Karpas-422 (cell line): Measurements from ENCODE around the gene CASZ1. TPM values are rescaled to one million over a fixed set of nuclear protein-coding genes. Genes with fewer than 3 reads are reported as not detected.

Source experiments
- DNase-seq: peaks from one replicate; pipeline ENCODE4 v3.0.0-alpha.2; 2015
- H2AFZ ChIP-seq: fragments of 200-600 bp; sonication (generic); 2 replicates; pipeline ENCODE4 v1.6.1; 2014; ENCODE audit warnings: antibody characterized with exemption, low read length, mixed read lengths
- H3K27ac ChIP-seq: fragments of 200-600 bp; sonication (generic); 2 replicates; pipeline ENCODE4 v1.5.1; 2014; ENCODE audit warnings: mild to moderate bottlenecking, low read length, moderate library complexity
- H3K27me3 ChIP-seq: fragments of 200-600 bp; sonication (generic); 2 replicates; pipeline ENCODE4 v1.6.1; 2014; ENCODE audit warnings: low read length, mixed read lengths
- H3K36me3 ChIP-seq: fragments of 200-600 bp; sonication (generic); 2 replicates; pipeline ENCODE4 v1.6.1; 2014; ENCODE audit warnings: low read length, mixed read lengths; ENCODE audit not compliant: insufficient read depth
- H3K4me1 ChIP-seq: fragments of 200-600 bp; sonication (generic); 2 replicates; pipeline ENCODE4 v1.6.1; 2014; ENCODE audit warnings: mild to moderate bottlenecking, low read length, mixed read lengths
- H3K4me2 ChIP-seq: fragments of 200-600 bp; sonication (generic); 2 replicates; pipeline ENCODE4 v1.6.1; 2014; ENCODE audit warnings: low read length, low read depth, mild to moderate bottlenecking; ENCODE audit not compliant: poor library complexity, severe bottlenecking
- H3K4me3 ChIP-seq: fragments of 200-600 bp; sonication (generic); 2 replicates; pipeline ENCODE4 v1.5.1; 2014; ENCODE audit warnings: mild to moderate bottlenecking, antibody characterized with exemption, low read length, mixed read lengths
- H3K79me2 ChIP-seq: fragments of 200-600 bp; sonication (generic); 2 replicates; pipeline ENCODE4 v1.6.1; 2014; ENCODE audit warnings: mild to moderate bottlenecking, low read length, mixed read lengths
- H3K9ac ChIP-seq: fragments of 200-600 bp; sonication (generic); 2 replicates; pipeline ENCODE4 v1.6.0; 2014; ENCODE audit warnings: low read length
- H3K9me2 ChIP-seq: fragments of 200-600 bp; sonication (generic), shearing (Covaris generic); replicated peaks from 2 replicates; pipeline ENCODE4 v1.6.0; 2014; ENCODE audit warnings: mild to moderate bottlenecking, low read length, moderate library complexity; ENCODE audit not compliant: insufficient read depth
- H3K9me3 ChIP-seq: fragments of 300-700, 200-600 bp; sonication (generic); 2 replicates; pipeline ENCODE4 v1.6.1; 2014; ENCODE audit warnings: low read length, mixed read lengths
- H4K20me1 ChIP-seq: fragments of 200-600 bp; sonication (generic); 2 replicates; pipeline ENCODE4 v1.6.1; 2014; ENCODE audit warnings: mild to moderate bottlenecking, antibody characterized with exemption, low read length, low read depth; ENCODE audit not compliant: insufficient read depth
- total RNA-seq: library from RNA; depleted of rRNA; stranded (reverse); fragments of >200 nt; shearing (Covaris generic); gene quantifications from 2 replicates; pipeline ENCODE4 v1.2.3, GENCODE V29; 2014; ENCODE audit warnings: low replicate concordance

The CASZ1 gene
- total RNA-seq, 1 experiment from 2014 or later: 1.3 TPM

GRCh38 chr1:10759413-10760200 is 36.8 kb downstream of the CASZ1 start:
- H3K4me2 ChIP-seq: peak overlapping the region; percentile 42
- no peaks in the 10 kb centered on the region for H3K9me2 ChIP-seq

GRCh38 chr1:10756842-10757241 is 39.6 kb downstream of the CASZ1 start:
- Histone ChIP-seq H4K20me1 (no peaks in the 10 kb centered on the region), H3K9ac (no peak overlapping the region), H3K4me3 (no peak overlapping the region), H3K9me2 (no peaks in the 10 kb centered on the region), H3K9me3 (no peaks in the 10 kb centered on the region), H3K36me3 (no peaks in the 10 kb centered on the region), H3K4me2 (no peak overlapping the region), H3K27ac (no peak overlapping the region), H3K4me1 (peaks cover 27% of the 10 kb centered on the region), H2AFZ (no peak overlapping the region), H3K27me3 (no peaks in the 10 kb centered on the region), H3K79me2 (no peaks in the 10 kb centered on the region)
- no peak for DNase-seq

More at GRCh38 chr1:10759413-10760200, 36.8 kb downstream of the CASZ1 start:
- H4K20me1 ChIP-seq: no peaks in the 10 kb centered on the region
- H3K9ac ChIP-seq: no peak overlapping the region
- no peak overlapping the region for H2AFZ ChIP-seq
- peak; percentile 65 for DNase-seq
- H3K79me2 ChIP-seq: no peaks in the 10 kb centered on the region
- no peaks in the 10 kb centered on the region for H3K27me3 ChIP-seq
- no peak overlapping the region for H3K27ac ChIP-seq
- no peak overlapping the region; the same call in 1 of the 2 replicates for H3K4me3 ChIP-seq
- no peaks in the 10 kb centered on the region for H3K9me3 ChIP-seq
- H3K4me1 ChIP-seq: peaks cover 27% of the 10 kb centered on the region
- H3K36me3 ChIP-seq: no peaks in the 10 kb centered on the region

- H2AFZ ChIP-seq: no peak overlapping the region
- peaks cover 19% of the 10 kb centered on the region for H3K4me1 ChIP-seq
- no peaks in the 10 kb centered on the region for H3K36me3 ChIP-seq
- no peak overlapping the region for H3K4me2 ChIP-seq
- H3K27me3 ChIP-seq: no peaks in the 10 kb centered on the region
- H3K9me3 ChIP-seq: no peaks in the 10 kb centered on the region
- no peaks in the 10 kb centered on the region for H3K79me2 ChIP-seq
- H3K9ac ChIP-seq: no peak overlapping the region
- no peak overlapping the region for H3K4me3 ChIP-seq
- no peaks in the 10 kb centered on the region for H3K9me2 ChIP-seq
- H3K27ac ChIP-seq: no peak overlapping the region
- DNase-seq: no peak
- H4K20me1 ChIP-seq: no peaks in the 10 kb centered on the region
These were observed 40.4 kb downstream of the CASZ1 start for GRCh38 chr1:10755970-10756521.

GRCh38 chr1:10754568-10755329 is 41.7 kb downstream of the CASZ1 start:
- Histone ChIP-seq H2AFZ (no peak overlapping the region), H3K27ac (no peak overlapping the region), H4K20me1 (no peaks in the 10 kb centered on the region), H3K4me2 (no peak overlapping the region), H3K4me3 (no peak overlapping the region), H3K36me3 (no peaks in the 10 kb centered on the region), H3K9me3 (no peaks in the 10 kb centered on the region), H3K9ac (no peak overlapping the region), H3K27me3 (no peaks in the 10 kb centered on the region), H3K4me1 (peaks cover 12% of the 10 kb centered on the region), H3K9me2 (no peaks in the 10 kb centered on the region), H3K79me2 (no peaks in the 10 kb centered on the region)
- DNase-seq: no peak

- H3K27ac ChIP-seq: no peak overlapping the region
- H3K36me3 ChIP-seq: no peaks in the 10 kb centered on the region
- no peaks in the 10 kb centered on the region for H3K79me2 ChIP-seq
- no peaks in the 10 kb centered on the region for H3K9me2 ChIP-seq
- no peaks in the 10 kb centered on the region for H3K27me3 ChIP-seq
- no peak for DNase-seq
- no peak overlapping the region for H3K4me2 ChIP-seq
- no peak overlapping the region for H3K9ac ChIP-seq
- no peaks in the 10 kb centered on the region for H3K9me3 ChIP-seq
- no peak overlapping the region for H3K4me3 ChIP-seq
- H3K4me1 ChIP-seq: no peaks in the 10 kb centered on the region
- no peaks in the 10 kb centered on the region for H4K20me1 ChIP-seq
- no peak overlapping the region for H2AFZ ChIP-seq
These were observed 43.1 kb downstream of the CASZ1 start for GRCh38 chr1:10753299-10753698.

- Histone ChIP-seq H3K79me2 (no peaks in the 10 kb centered on the region), H4K20me1 (no peaks in the 10 kb centered on the region), H3K27ac (no peak overlapping the region), H3K9ac (no peak overlapping the region), H2AFZ (no peak overlapping the region), H3K4me3 (no peak overlapping the region), H3K4me2 (no peak overlapping the region), H3K36me3 (no peaks in the 10 kb centered on the region), H3K9me2 (no peaks in the 10 kb centered on the region), H3K4me1 (no peaks in the 10 kb centered on the region), H3K9me3 (no peaks in the 10 kb centered on the region), H3K27me3 (no peaks in the 10 kb centered on the region)
- no peak for DNase-seq
These were observed 44.8 kb downstream of the CASZ1 start for GRCh38 chr1:10751561-10752085.

GRCh38 chr1:10751160-10751559 is 45.3 kb downstream of the CASZ1 start:
- H3K27ac ChIP-seq: no peak overlapping the region
- H3K9me3 ChIP-seq: no peaks in the 10 kb centered on the region
- H3K9me2 ChIP-seq: no peaks in the 10 kb centered on the region
- H3K4me3 ChIP-seq: no peak overlapping the region
- no peak overlapping the region for H3K9ac ChIP-seq
- H3K4me1 ChIP-seq: no peaks in the 10 kb centered on the region
- H4K20me1 ChIP-seq: no peaks in the 10 kb centered on the region
- H3K4me2 ChIP-seq: no peak overlapping the region
- no peak overlapping the region for H2AFZ ChIP-seq
- no peaks in the 10 kb centered on the region for H3K27me3 ChIP-seq
- H3K36me3 ChIP-seq: no peaks in the 10 kb centered on the region
- no peaks in the 10 kb centered on the region for H3K79me2 ChIP-seq
- no peak for DNase-seq

GRCh38 chr1:10745886-10746455 is 50.5 kb downstream of the CASZ1 start:
- Histone ChIP-seq H3K9me2 (no peaks in the 10 kb centered on the region), H3K4me2 (no peak overlapping the region), H3K79me2 (no peaks in the 10 kb centered on the region), H3K9ac (no peak overlapping the region), H3K4me3 (no peak overlapping the region), H2AFZ (no peak overlapping the region), H3K27ac (no peak overlapping the region), H4K20me1 (no peaks in the 10 kb centered on the region), H3K27me3 (no peaks in the 10 kb centered on the region), H3K9me3 (no peaks in the 10 kb centered on the region), H3K36me3 (no peaks in the 10 kb centered on the region), H3K4me1 (no peaks in the 10 kb centered on the region)
- no peak for DNase-seq
